Measurements from ENCODE around the gene F10.
"Not testable (repeated sequence)": the region's sequence is repeated elsewhere in the genome, so short reads cannot be mapped to it uniquely, and the experiment has no call there.

The F10 gene

GRCh38 chr13:113102727-113103126 is 19.9 kb upstream of the F10 start:
- DNase-seq: no peak

GRCh38 chr13:113103646-113104045 is 19.0 kb upstream of the F10 start:
- no peak for DNase-seq

- DNase-seq: no peak
These were observed 17.3 kb upstream of the F10 start, which contains the start of gene F7 for GRCh38 chr13:113105032-113105920. TSS of gene F7 (plus strand) at chr13:113105791. CDS start at chr13:113105842, 51 bp downstream.

DNA sequence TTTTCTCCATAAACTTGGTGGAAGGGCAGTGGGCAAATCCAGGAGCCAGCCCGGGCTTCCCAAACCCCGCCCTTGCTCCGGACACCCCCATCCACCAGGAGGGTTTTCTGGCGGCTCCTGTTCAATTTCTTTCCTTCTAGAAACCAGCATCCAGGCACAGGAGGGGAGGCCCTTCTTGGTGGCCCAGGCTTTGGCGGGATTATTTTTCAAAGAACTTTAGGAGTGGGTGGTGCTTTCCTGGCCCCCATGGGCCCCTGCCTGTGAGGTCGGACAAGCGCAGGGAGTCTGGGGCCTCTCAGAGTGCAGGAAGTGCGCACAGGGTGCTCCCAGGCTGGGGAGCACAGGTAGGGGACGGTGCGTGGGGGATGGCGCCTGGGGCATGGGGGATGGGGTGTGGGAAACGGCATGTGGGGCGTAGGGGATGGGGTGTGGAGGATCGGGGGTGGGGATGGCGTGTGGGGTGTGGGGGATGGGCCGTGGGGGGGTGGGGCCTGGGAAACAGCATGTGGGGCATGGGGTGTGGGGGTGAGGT is 16.6 kb upstream of the F10 start:
- DNase-seq: no peak

DNA sequence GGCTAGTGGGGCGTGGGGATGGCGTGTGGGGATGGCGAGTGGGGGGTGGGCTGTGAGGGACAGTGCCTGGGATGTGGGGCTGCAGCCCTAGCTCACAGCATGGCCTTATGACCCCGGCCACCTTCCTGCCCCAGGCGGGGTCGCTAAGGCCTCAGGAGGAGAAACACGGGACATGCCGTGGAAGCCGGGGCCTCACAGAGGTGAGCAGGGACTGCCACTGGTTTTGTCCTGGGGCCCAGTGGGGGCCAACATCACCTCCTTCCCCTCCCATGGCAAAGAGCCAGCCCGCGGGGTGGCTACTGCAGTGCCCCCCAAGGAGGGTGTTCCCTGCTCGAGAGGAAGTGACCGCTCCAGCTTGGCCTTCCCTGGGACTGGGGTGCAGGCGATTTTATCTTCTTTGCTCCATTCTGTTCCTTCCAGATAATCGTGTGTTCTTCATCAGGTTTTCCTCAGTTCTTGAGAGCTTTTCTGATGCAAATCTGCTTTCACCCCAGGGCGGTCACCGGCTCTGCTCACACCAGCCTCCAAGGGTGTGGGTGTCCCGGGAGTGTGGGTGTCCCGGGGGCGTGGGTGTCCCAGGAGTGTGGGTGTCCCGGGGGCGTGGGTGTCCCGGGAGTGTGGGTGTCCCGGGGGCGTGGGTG is 15.8 kb upstream of the F10 start:
- no peak for DNase-seq

DNA sequence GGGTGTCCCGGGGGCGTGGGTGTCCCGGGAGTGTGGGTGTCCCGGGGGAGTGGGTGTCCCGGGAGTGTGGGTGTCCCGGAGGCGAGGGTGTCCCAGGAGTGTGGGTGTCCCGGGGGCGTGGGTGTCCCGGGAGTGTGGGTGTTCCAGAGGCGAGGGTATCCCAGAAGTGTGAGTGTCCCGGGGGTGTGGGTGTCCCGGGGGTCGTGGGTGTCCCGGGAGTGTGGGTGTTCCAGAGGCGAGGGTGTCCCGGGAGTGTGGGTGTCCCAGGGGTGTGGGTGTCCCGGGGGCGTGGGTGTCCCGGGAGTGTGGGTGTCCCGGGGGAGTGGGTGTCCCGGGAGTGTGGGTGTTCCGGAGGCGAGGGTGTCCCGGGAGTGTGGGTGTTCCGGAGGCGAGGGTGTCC is 14.1 kb upstream of the F10 start:
- not testable (repeated sequence) for DNase-seq

- no peak for DNase-seq
These were observed 13.2 kb upstream of the F10 start for GRCh38 chr13:113109151-113110047.

DNA sequence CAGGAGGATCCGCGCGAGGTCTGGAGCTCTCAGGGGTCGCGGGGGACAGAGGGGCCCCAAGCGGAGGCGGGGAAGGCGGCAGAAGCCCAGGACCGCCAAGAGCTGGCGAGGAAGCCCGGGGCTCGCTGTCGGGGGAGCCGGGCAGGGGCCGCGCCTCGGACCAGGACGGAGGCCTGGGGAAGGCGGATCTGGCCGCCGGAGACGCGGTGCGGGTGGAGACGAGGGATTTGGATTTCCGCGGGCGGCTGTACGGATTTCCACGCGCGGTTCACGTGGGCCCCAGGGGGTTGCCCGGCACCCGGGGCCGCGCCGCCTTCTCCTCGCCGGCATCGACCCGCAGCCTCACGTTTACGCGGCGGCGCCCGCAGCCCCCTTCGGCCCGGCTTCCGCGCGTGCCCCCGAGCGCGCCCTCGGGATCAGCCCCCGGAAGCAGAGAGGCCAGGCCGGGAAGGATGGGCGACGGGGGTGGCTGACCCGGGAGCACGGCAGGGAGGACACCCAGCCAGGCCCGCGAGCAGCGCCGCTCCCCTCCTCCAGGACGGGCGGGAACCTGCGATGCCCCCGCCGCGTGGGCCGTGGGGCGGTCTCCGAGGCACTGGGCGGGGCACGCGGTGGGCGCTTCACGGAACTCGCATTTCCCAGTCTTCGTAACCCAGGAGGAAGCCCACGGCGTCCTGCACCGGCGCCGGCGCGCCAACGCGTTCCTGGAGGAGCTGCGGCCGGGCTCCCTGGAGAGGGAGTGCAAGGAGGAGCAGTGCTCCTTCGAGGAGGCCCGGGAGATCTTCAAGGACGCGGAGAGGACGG is 12.3 kb upstream of the F10 start:
- DNase-seq: no peak

GRCh38 chr13:113110852-113111315 is 11.7 kb upstream of the F10 start:
- no peak for DNase-seq

- DNase-seq: not testable (repeated sequence)
These were observed 10.8 kb upstream of the F10 start for GRCh38 chr13:113111821-113112220.

GRCh38 chr13:113112475-113112874 is 10.1 kb upstream of the F10 start:
- DNase-seq: not testable (repeated sequence)

DNA sequence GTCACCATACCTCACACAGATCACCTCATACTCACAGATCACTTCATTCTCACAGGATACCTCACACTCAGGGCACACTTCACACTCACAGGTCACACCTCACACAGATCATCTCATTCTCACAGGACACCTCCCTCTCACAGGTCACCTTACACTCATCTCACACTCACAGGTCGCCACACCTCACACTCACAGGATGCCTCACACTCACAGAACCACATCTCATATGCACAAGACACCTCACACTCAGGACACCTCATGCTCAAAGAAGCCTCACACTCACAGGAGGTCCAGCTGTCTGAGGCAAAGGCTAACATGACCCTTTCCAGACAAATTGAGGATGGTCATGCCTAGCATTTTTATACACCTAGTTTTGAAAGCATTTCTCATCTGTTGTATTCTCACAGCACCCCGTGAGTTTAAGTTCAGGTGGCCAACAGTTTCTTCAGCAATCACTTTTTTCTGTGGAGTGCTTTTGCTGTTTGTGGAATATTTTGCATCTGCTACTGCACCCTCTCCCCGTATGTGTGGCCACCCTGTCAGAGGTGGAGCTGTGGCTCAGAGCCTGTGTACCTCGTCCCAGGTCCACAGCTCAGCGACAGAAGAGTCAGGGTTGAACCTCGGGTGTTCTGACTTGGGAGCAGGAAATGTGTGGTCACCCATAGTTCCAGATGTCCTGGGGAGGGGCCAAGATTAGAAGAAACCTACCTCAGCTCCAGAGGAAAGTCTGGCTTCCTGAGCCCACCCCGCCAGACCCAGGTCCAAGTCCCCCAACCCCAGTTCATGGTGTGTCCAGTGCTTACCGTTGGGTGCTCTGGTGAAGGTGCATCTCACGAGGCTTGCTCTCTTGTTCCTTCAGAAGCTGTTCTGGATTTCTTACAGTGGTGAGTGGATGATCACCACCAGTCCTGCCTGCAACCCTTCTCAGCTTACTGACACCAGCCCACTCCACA is 9.4 kb upstream of the F10 start:
- DNase-seq: no peak

DNA sequence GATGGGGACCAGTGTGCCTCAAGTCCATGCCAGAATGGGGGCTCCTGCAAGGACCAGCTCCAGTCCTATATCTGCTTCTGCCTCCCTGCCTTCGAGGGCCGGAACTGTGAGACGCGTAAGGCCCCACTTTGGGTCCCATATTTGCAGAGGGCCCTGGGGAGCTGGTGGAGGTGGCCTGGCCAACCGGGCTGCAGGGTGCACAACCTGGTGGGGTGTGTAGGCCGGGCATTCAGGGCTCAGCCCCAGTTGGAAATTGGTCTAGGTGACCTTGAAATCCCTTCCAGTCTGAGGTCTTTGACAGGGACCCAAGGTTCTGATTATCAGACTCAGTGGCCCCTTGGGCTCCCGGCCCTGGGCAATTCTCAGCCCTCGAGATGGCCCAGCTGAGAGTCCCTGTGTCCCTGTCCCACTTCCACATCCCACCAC is 8.7 kb upstream of the F10 start:
- no peak for DNase-seq

- DNase-seq: no peak
These were observed 7.9 kb upstream of the F10 start for GRCh38 chr13:113114511-113115362.

GRCh38 chr13:113115363-113116205 is 7.0 kb upstream of the F10 start:
- no peak for DNase-seq

- no peak for DNase-seq
These were observed 6.3 kb upstream of the F10 start for GRCh38 chr13:113116206-113116800.

GRCh38 chr13:113116871-113117271 is 5.7 kb upstream of the F10 start:
- DNase-seq: no peak

- no peak for DNase-seq
These were observed 5.2 kb upstream of the F10 start for GRCh38 chr13:113117335-113117872.
